ENCODE data around the gene DDX23. TPM values are rescaled to one million over a fixed set of nuclear protein-coding genes. Genes with fewer than 3 reads are reported as not detected.

The DDX23 gene
- total RNA-seq, 3 donors from 2014 or later = 65.4 to 89.9 (median 76.0) TPM

DNA sequence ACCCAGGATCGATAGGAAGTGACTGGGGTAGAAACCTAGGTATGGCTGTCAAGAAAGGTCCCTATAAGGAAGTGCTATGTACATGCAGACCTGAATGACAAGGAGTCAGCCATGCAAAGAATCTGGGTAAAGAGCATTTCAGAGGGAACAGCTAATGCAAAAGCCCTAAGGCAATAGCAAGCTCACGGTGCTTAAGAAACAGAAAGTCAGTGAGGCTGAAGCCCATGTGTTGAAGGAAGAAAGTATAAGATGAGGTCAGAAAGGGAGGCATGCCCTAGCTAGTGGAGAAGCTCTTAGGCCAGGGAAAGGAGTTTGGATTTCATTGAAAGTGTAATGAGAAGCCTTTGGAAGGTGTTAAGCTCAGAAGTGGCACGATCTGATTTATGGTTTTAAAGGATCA is 57.1 kb downstream of the DDX23 start:
- Histone ChIP-seq H3K27me3 (no peaks in the 10 kb centered on the region), H3K27ac (no peak overlapping the region), H3K36me3 (no peaks in the 10 kb centered on the region), H3K4me3 (no peak overlapping the region), H3K9me3 (no peaks in the 10 kb centered on the region), H3K4me1 (no peaks in the 10 kb centered on the region)
- intact Hi-C loops (cut with DNase I; ENCODE audit: low total_unique reads) = no loop called here
- no peak for DNase-seq (ENCODE audit: low spot score in 2 of 2)
- TF ChIP-seq, protein P1, sequence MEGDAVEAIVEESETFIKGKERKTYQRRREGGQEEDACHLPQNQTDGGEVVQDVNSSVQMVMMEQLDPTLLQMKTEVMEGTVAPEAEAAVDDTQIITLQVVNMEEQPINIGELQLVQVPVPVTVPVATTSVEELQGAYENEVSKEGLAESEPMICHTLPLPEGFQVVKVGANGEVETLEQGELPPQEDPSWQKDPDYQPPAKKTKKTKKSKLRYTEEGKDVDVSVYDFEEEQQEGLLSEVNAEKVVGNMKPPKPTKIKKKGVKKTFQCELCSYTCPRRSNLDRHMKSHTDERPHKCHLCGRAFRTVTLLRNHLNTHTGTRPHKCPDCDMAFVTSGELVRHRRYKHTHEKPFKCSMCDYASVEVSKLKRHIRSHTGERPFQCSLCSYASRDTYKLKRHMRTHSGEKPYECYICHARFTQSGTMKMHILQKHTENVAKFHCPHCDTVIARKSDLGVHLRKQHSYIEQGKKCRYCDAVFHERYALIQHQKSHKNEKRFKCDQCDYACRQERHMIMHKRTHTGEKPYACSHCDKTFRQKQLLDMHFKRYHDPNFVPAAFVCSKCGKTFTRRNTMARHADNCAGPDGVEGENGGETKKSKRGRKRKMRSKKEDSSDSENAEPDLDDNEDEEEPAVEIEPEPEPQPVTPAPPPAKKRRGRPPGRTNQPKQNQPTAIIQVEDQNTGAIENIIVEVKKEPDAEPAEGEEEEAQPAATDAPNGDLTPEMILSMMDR (IDR thresholded peaks at IDR 0.05) = no peak
- TF ChIP-seq POLR2AphosphoS5 (IDR thresholded peaks at IDR 0.05) (no peak), POLR2A (IDR thresholded peaks at IDR 0.05) (no peak)

DNA sequence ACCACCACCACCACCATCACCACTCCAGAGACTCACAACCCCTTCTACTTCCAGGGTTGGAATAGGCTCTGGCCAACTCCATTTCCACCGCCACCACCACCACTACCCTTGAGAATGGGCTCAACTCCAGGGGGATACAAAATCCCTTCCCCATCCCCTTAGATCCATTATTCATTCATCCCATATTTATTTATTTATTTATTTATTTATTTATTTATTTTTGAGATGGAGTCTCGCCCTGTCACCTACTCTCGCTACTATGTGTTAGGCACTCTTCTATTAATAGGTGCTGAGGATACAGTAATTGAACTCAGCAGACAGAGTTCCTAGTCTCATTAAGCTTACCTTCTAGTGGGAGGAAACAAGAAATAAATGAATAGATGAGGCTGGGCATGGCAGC is 58.3 kb downstream of the DDX23 start:
- intact Hi-C loops (cut with DNase I; ENCODE audit: low total_unique reads) = no loop called here

DNA sequence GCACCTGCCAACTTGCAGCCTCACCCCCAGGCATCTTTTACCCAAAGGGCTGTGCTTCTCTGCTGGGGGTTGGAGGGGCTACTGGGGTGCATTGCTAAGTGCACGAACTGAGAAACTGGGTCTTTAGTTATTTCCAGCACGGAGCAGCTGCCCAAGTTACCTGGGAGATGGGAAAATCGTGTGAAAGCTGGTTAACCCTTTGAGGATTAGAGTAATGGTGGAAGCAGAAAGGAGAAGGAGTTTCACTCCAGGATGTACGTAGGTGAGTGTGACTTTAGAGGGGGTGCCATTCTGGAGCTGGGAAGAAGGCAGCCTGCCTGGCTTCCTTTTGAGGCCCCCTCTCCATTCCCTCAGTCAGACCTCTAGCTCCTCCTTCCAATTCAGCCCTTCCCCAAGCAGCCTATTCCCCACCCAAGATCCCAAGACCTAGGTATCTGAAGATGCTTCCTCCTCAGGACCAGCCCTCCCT is 62.1 kb downstream of the DDX23 start:
- H3K27me3 ChIP-seq = no peaks in the 10 kb centered on the region
- H3K4me1 ChIP-seq = peaks cover 0 to 12% of the 10 kb centered on the region in 2 donors
- no peak for DNase-seq (ENCODE audit: low spot score in 2 of 2)
- H3K9me3 ChIP-seq = no peaks in the 10 kb centered on the region
- intact Hi-C loops (cut with DNase I; ENCODE audit: low total_unique reads) = no loop called here
- TF ChIP-seq, protein P1 (IDR thresholded peaks at IDR 0.05) = no peak
- TF ChIP-seq POLR2A (IDR thresholded peaks at IDR 0.05) = no peak
- no peak for TF ChIP-seq POLR2AphosphoS5 (IDR thresholded peaks at IDR 0.05)
- peak overlapping the region; percentile 89 to 92 (median 92) for H3K4me3 ChIP-seq
- no peaks in the 10 kb centered on the region for H3K36me3 ChIP-seq
- peak overlapping the region; percentile 96 to 98 for H3K27ac ChIP-seq

More for the DNA sequence above, 58.3 kb downstream of the DDX23 start:
- Histone ChIP-seq H3K27me3 (no peaks in the 10 kb centered on the region), H3K9me3 (no peaks in the 10 kb centered on the region), H3K27ac (no peak overlapping the region), H3K36me3 (no peaks in the 10 kb centered on the region), H3K4me3 (no peak overlapping the region), H3K4me1 (no peaks in the 10 kb centered on the region)
- no peak for DNase-seq (ENCODE audit: low spot score in 2 of 2)
- TF ChIP-seq POLR2A (IDR thresholded peaks at IDR 0.05) (no peak), POLR2AphosphoS5 (IDR thresholded peaks at IDR 0.05) (no peak)

DNA sequence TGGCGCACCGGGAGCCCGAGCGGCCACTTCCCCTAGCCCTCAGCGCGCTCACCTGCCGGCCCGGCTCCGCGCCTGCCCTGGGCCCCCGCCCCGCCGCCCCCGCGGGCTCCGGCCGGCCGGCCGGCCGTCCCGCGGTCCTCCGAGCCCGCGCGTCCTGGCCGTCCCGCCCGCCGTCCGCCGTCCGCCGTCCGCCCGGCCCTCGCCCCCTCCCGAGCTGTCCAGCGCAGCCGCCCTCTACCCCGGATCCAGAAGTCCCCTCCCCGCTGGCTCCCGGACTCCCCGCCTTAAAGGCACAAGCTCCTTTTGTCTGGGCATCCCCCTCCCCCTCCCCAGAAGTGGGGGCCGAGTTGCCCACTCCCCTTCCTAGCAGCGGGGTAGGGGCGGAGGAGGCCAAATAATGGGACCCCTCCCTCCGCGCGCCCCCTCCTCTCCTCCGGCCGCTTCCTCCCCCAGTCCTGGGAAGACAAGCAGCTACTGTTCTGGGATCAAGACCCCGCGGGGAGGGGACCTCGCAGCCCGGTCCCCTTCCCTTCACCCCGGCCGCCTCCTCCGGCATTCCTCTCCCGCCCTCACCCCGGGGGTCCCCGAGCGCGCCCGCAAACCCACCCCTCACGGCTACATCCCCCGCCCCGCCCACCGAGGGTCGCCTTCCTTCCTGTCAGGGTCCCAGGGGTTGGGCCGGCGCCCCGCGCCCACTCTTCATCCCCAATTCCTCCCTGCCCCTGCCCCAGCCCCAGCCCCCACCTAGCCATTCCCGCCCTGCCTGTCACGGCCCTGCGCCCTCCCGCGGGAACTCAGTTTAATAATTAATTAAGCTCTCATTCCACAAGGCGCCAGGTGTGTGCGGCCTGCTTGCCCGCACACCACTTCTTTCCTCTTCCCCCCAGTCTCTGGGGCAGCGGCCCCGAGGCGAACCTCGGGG is 62.8 kb downstream of the DDX23 start, which contains the start of gene ADCY6:
Gene ADCY6, minus strand, starts transcription at position 236 of the 922 bp plus-strand sequence. CDS start 5,655 bp downstream, outside the sequence.
- H3K27ac ChIP-seq = peak within 1 kb of the TSS; percentile 96 to 98
- H3K36me3 ChIP-seq = no peaks in the 10 kb centered on the region
- TF ChIP-seq POLR2A (IDR thresholded peaks at IDR 0.05) (no peak), POLR2AphosphoS5 (IDR thresholded peaks at IDR 0.05) (peak in 1 of 3 donors; percentile 23)
- no peaks in the 10 kb centered on the region for H3K9me3 ChIP-seq
- intact Hi-C loops (cut with DNase I; ENCODE audit: low total_unique reads) = no loop called here
- H3K4me1 ChIP-seq = peaks cover 0 to 12% of the 10 kb centered on the region in 2 donors
- peak within 1 kb of the TSS; percentile 89 to 92 (median 92) for H3K4me3 ChIP-seq
- peak; percentile 56 to 83 for DNase-seq (ENCODE audit: low spot score in 2 of 2)
- no peaks in the 10 kb centered on the region for H3K27me3 ChIP-seq

DNA sequence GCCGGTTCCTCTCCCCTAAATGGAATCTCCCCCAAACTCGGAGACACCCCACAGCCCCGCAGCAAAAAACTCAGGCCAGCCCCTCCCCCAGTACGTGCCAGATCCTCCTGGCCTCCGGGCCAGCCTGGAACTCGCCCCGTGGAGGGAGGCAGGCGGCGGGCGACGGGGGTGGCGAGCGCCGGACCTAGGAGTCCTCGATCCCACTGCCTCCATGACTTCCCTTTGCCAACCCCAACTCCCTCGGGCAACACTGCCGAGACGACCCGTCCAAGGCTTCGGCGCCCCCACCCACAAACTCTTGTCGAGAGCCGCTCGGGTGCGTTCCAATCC is 63.5 kb downstream of the DDX23 start:
- intact Hi-C loops (cut with DNase I; ENCODE audit: low total_unique reads) = no loop called here
- H3K9me3 ChIP-seq = no peaks in the 10 kb centered on the region
- TF ChIP-seq, protein P1 (IDR thresholded peaks at IDR 0.05) = no peak
- TF ChIP-seq POLR2A (IDR thresholded peaks at IDR 0.05) (no peak), POLR2AphosphoS5 (IDR thresholded peaks at IDR 0.05) (no peak)
- H3K4me1 ChIP-seq = peaks cover 0 to 12% of the 10 kb centered on the region in 2 donors
- peak overlapping the region; percentile 96 to 98 for H3K27ac ChIP-seq
- H3K36me3 ChIP-seq = no peaks in the 10 kb centered on the region
- peak overlapping the region; percentile 89 to 92 (median 92) for H3K4me3 ChIP-seq
- no peak for DNase-seq (ENCODE audit: low spot score in 2 of 2)
- H3K27me3 ChIP-seq = no peaks in the 10 kb centered on the region

All from breast epithelium (tissue), 4 donors.